Colon (tissue), 2 donors: ENCODE measurements around the gene PIGQ.

Experiments used
- FAIRE-seq: peaks from 2 replicates; lab custom pipeline; 2012; peaks lifted over from hg19 to GRCh38; lab: Jason Lieb, UNC
- donor health status: control.
- donor health status: control.

PIGQ gene

GRCh38 chr16:569445-570254 is at the start of gene PIGQ:
Gene PIGQ, plus strand, starts transcription at chr16:569968. Its CDS starts 4,107 bp downstream, at chr16:574075.
- no peak for FAIRE-seq

- no peak for FAIRE-seq
Observed at GRCh38 chr16:520847-521246, 48.9 kb upstream of the PIGQ start.

- no peak for FAIRE-seq
Observed at GRCh38 chr16:521381-522210, 48.2 kb upstream of the PIGQ start.

- FAIRE-seq: no peak
Observed at GRCh38 chr16:522320-523096, 47.3 kb upstream of the PIGQ start.

GRCh38 chr16:523097-523741 is 46.5 kb upstream of the PIGQ start:
- FAIRE-seq: no peak

GRCh38 chr16:524274-525040 is 45.3 kb upstream of the PIGQ start:
- FAIRE-seq: no peak

- no peak for FAIRE-seq
Observed at GRCh38 chr16:525123-525519, 44.6 kb upstream of the PIGQ start.

- FAIRE-seq: no peak
Observed at GRCh38 chr16:525520-526180, 44.1 kb upstream of the PIGQ start.

- FAIRE-seq: no peak
Observed at GRCh38 chr16:526181-527014, 43.4 kb upstream of the PIGQ start.

- no peak for FAIRE-seq
Observed at GRCh38 chr16:527015-527903, 42.5 kb upstream of the PIGQ start, which contains the start of gene CAPN15. Gene CAPN15, plus strand, starts transcription at chr16:527712. Its CDS starts 19,127 bp downstream, at chr16:546839.

- FAIRE-seq: no peak
Observed at GRCh38 chr16:528111-529011, 41.4 kb upstream of the PIGQ start.

GRCh38 chr16:529012-529575 is 40.7 kb upstream of the PIGQ start:
- FAIRE-seq: no peak

- FAIRE-seq: no peak
Observed at GRCh38 chr16:530111-530817, 39.5 kb upstream of the PIGQ start.

GRCh38 chr16:531494-532125 is 38.2 kb upstream of the PIGQ start:
- no peak for FAIRE-seq

- FAIRE-seq: no peak
Observed at GRCh38 chr16:533391-534123, 36.2 kb upstream of the PIGQ start.
